Activated CD8-positive, alpha-beta T cell treated with anti-CD3 and anti-CD28 coated beads for 36 hours (primary cell): ENCODE measurements around the gene POGLUT2. TPM values are rescaled to one million over a fixed set of nuclear protein-coding genes. Genes with fewer than 3 reads are reported as not detected.
A peak's percentile ranks its signal among the peaks of the same experiment; 100 is the strongest.

ENCODE experiments used
- ATAC-seq: fragments of 200-7000 bp; cut with Tn5 transposase; one replicate; pipeline ENCODE4 v1.10.0; 2021; ENCODE audit warnings: mild to moderate bottlenecking, moderate library complexity
- CTCF ChIA-PET: fragments of 350-600 bp; sonication (Branson Sonifier 250); formaldehyde crosslinking; loops from one replicate; lab custom pipeline; 2021; ENCODE audit warnings: antibody characterized with exemption; lab: Charles Lee
- POLR2A ChIA-PET: fragments of 350-600 bp; sonication (Branson Sonifier 250); formaldehyde crosslinking; loops from one replicate; lab custom pipeline; 2021; ENCODE audit warnings: antibody characterized with exemption; lab: Charles Lee
- DNase-seq: peaks from one replicate; pipeline ENCODE4 v3.0.0-alpha.2; 2020
- H3K27ac Mint-ChIP-seq: one replicate; pipeline ENCODE4 v1.8.0; 2021; ENCODE audit warnings: mild to moderate bottlenecking, mixed read lengths
- H3K27me3 Mint-ChIP-seq: one replicate; pipeline ENCODE4 v1.8.0; 2021; ENCODE audit warnings: mixed read lengths
- H3K36me3 Mint-ChIP-seq: one replicate; pipeline ENCODE4 v1.8.0; 2021; ENCODE audit warnings: low read depth, mixed read lengths
- H3K4me1 Mint-ChIP-seq: one replicate; pipeline ENCODE4 v1.8.0; 2021; ENCODE audit warnings: low read depth, mixed read lengths
- H3K4me3 Mint-ChIP-seq: one replicate; pipeline ENCODE4 v1.8.0; 2021; ENCODE audit warnings: mild to moderate bottlenecking, moderate library complexity, mixed read lengths
- H3K9me3 Mint-ChIP-seq: one replicate; pipeline ENCODE4 v1.8.0; 2021; ENCODE audit warnings: mixed read lengths
- CTCF ChIP-seq: fragments of 200-600 bp; IDR thresholded peaks from one replicate; pipeline ENCODE4 v1.8.0; 2022; ENCODE audit warnings: antibody characterized with exemption, mild to moderate bottlenecking
- intact Hi-C: fragments of 100-400 bp; cut with micrococcal nuclease; formaldehyde crosslinking; loops from one replicate; pipeline ENCODE4 v1.10.0; 2022
- total RNA-seq, 2 experiments: library from RNA; stranded (reverse); gene quantifications; one replicate each; pipeline ENCODE4 v1.2.3, GENCODE V29; 2021

POGLUT2 gene
- total RNA-seq, 2 experiments from 2014 or later: 3.4 to 4.2 TPM

GRCh38 chr13:102812611-102813287, 14.0 kb upstream of the POGLUT2 start:
- Mint-ChIP-seq H3K9me3 (peaks cover 4% of the 10 kb centered on the region), H3K36me3 (peaks cover 32% of the 10 kb centered on the region), H3K27me3 (no peaks in the 10 kb centered on the region), H3K4me1 (peaks cover 26% of the 10 kb centered on the region), H3K27ac (no peak overlapping the region), H3K4me3 (no peak overlapping the region)
- CTCF ChIA-PET: interaction anchor here (1.7 kb wide), 1 partner anchor 13 kb away, joined by 9 read pairs; no protein-coding TSS in a partner anchor
- DNase-seq: no peak
- no peak for TF ChIP-seq CTCF
- POLR2A ChIA-PET: no interaction called here
- intact Hi-C loops: no loop called here
- no peak for ATAC-seq

- ChIA-PET CTCF (interaction anchor here (0.8 kb wide), 1 partner anchor 37 kb away, joined by 3 read pairs; no protein-coding TSS in a partner anchor), POLR2A (interaction anchor here (0.6 kb wide), 1 partner anchor 29 kb away, joined by 3 read pairs; no protein-coding TSS in a partner anchor)
- intact Hi-C loops: no loop called here
- no peak for TF ChIP-seq CTCF
- Mint-ChIP-seq H3K27ac (no peak overlapping the region), H3K36me3 (peaks cover 32% of the 10 kb centered on the region), H3K9me3 (peaks cover 4% of the 10 kb centered on the region), H3K27me3 (no peaks in the 10 kb centered on the region), H3K4me3 (no peak overlapping the region), H3K4me1 (peaks cover 19% of the 10 kb centered on the region)
- ATAC-seq: no peak
- DNase-seq: no peak
Observed at GRCh38 chr13:102807699-102808098, 8.9 kb upstream of the POGLUT2 start.

GRCh38 chr13:102805680-102806079, 6.9 kb upstream of the POGLUT2 start:
- ChIA-PET POLR2A (no interaction called here), CTCF (no interaction called here)
- no peaks in the 10 kb centered on the region for H3K27me3 Mint-ChIP-seq
- peaks cover 19% of the 10 kb centered on the region for H3K4me1 Mint-ChIP-seq
- ATAC-seq (no peak), DNase-seq (no peak)
- no peak overlapping the region for H3K4me3 Mint-ChIP-seq
- intact Hi-C loops: no loop called here
- no peaks in the 10 kb centered on the region for H3K9me3 Mint-ChIP-seq
- H3K36me3 Mint-ChIP-seq: peaks cover 18% of the 10 kb centered on the region
- H3K27ac Mint-ChIP-seq: no peak overlapping the region
- no peak for TF ChIP-seq CTCF

GRCh38 chr13:102800145-102801041, 1.6 kb upstream of the POGLUT2 start:
- peak; percentile 81 for ATAC-seq
- CTCF ChIA-PET: interaction anchor here (0.6 to 2.1 kb wide), 23 partner anchors 8 to 220 kb away, joined by 3 to 14 read pairs (median 4); partner anchors contain the start of genes ERCC5 and TEX30
- DNase-seq: peak; percentile 90
- peak overlapping the region; percentile 81 for H3K27ac Mint-ChIP-seq
- H3K27me3 Mint-ChIP-seq: peaks cover 8% of the 10 kb centered on the region
- peak overlapping the region; percentile 92 for H3K4me3 Mint-ChIP-seq
- H3K4me1 Mint-ChIP-seq: peaks cover 23% of the 10 kb centered on the region
- H3K36me3 Mint-ChIP-seq: peaks cover 13% of the 10 kb centered on the region
- peak; percentile 83 for TF ChIP-seq CTCF
- intact Hi-C loops: loop anchor here (5.0 kb wide), 3 partner anchors 33 to 203 kb away; partner anchors contain the start of genes ERCC5 and TPP2
- POLR2A ChIA-PET: interaction anchor here (1.0 to 2.5 kb wide), 10 partner anchors 11 to 211 kb away, joined by 3 to 20 read pairs (median 4); partner anchors contain the start of genes ERCC5, TEX30 and TPP2
- no peaks in the 10 kb centered on the region for H3K9me3 Mint-ChIP-seq
